ENCODE measurements around the gene BTBD3. TPM values are rescaled to one million over a fixed set of nuclear protein-coding genes. Genes with fewer than 3 reads are reported as not detected.

The BTBD3 gene
- total RNA-seq = 1 to 10 TPM; 3.7 to 4.3 TPM

GRCh38 chr20:11917663-11918062 is at the start of gene BTBD3:
TSS of gene BTBD3 (plus strand) at chr20:11917893. CDS start at chr20:11918276, 383 bp downstream.
- Mint-ChIP-seq H3K27ac (no peak within 1 kb of the TSS), H3K4me1 (ENCODE audit: low read depth) (no peaks in the 10 kb centered on the region), H3K36me3 (ENCODE audit: low read depth) (no peaks in the 10 kb centered on the region), H3K9me3 (ENCODE audit: insufficient read depth) (no peaks in the 10 kb centered on the region), H3K4me3 (no peak within 1 kb of the TSS), H3K27me3 (ENCODE audit: low read depth) (no peaks in the 10 kb centered on the region)
- DNase-seq (no peak), ATAC-seq (no peak)
- ChIA-PET POLR2A (no interaction called here), CTCF (no interaction called here)

GRCh38 chr20:11869641-11870040 is 48.1 kb upstream of the BTBD3 start:
- Mint-ChIP-seq H3K36me3 (ENCODE audit: low read depth) (no peaks in the 10 kb centered on the region), H3K4me1 (ENCODE audit: low read depth) (no peaks in the 10 kb centered on the region), H3K9me3 (ENCODE audit: insufficient read depth) (no peaks in the 10 kb centered on the region), H3K4me3 (no peak overlapping the region), H3K27me3 (ENCODE audit: low read depth) (no peaks in the 10 kb centered on the region), H3K27ac (no peak overlapping the region)
- CTCF ChIA-PET = no interaction called here
- ATAC-seq (no peak), DNase-seq (no peak)
- POLR2A ChIA-PET = no interaction called here

- no peaks in the 10 kb centered on the region for H3K36me3 Mint-ChIP-seq (ENCODE audit: low read depth)
- no peak for ATAC-seq
- DNase-seq = no peak
- H3K9me3 Mint-ChIP-seq (ENCODE audit: insufficient read depth) = no peaks in the 10 kb centered on the region
- H3K4me3 Mint-ChIP-seq = no peak overlapping the region
- H3K27ac Mint-ChIP-seq = no peak overlapping the region
- H3K27me3 Mint-ChIP-seq (ENCODE audit: low read depth) = no peaks in the 10 kb centered on the region
- CTCF ChIA-PET = no interaction called here
- no peaks in the 10 kb centered on the region for H3K4me1 Mint-ChIP-seq (ENCODE audit: low read depth)
- POLR2A ChIA-PET = no interaction called here
Observed at GRCh38 chr20:11870411-11870810, 47.3 kb upstream of the BTBD3 start.

GRCh38 chr20:11876555-11876954 is 41.1 kb upstream of the BTBD3 start:
- H3K27me3 Mint-ChIP-seq (ENCODE audit: low read depth) = no peaks in the 10 kb centered on the region
- CTCF ChIA-PET = no interaction called here
- H3K27ac Mint-ChIP-seq = no peak overlapping the region
- no peak overlapping the region for H3K4me3 Mint-ChIP-seq
- H3K36me3 Mint-ChIP-seq (ENCODE audit: low read depth) = no peaks in the 10 kb centered on the region
- POLR2A ChIA-PET = no interaction called here
- no peaks in the 10 kb centered on the region for H3K4me1 Mint-ChIP-seq (ENCODE audit: low read depth)
- DNase-seq = no peak
- H3K9me3 Mint-ChIP-seq (ENCODE audit: insufficient read depth) = no peaks in the 10 kb centered on the region
- ATAC-seq = no peak

- no peaks in the 10 kb centered on the region for H3K4me1 Mint-ChIP-seq (ENCODE audit: low read depth)
- H3K27ac Mint-ChIP-seq = no peak overlapping the region
- no peaks in the 10 kb centered on the region for H3K36me3 Mint-ChIP-seq (ENCODE audit: low read depth)
- CTCF ChIA-PET = no interaction called here
- ATAC-seq (no peak), DNase-seq (no peak)
- POLR2A ChIA-PET = no interaction called here
- H3K9me3 Mint-ChIP-seq (ENCODE audit: insufficient read depth) = no peaks in the 10 kb centered on the region
- H3K4me3 Mint-ChIP-seq = no peak overlapping the region
- no peaks in the 10 kb centered on the region for H3K27me3 Mint-ChIP-seq (ENCODE audit: low read depth)
Observed at GRCh38 chr20:11880680-11881079, 37.0 kb upstream of the BTBD3 start.

- Mint-ChIP-seq H3K36me3 (ENCODE audit: low read depth) (no peaks in the 10 kb centered on the region), H3K4me3 (no peak overlapping the region), H3K9me3 (ENCODE audit: insufficient read depth) (no peaks in the 10 kb centered on the region), H3K27me3 (ENCODE audit: low read depth) (no peaks in the 10 kb centered on the region), H3K27ac (no peak overlapping the region), H3K4me1 (ENCODE audit: low read depth) (no peaks in the 10 kb centered on the region)
- ATAC-seq (no peak), DNase-seq (no peak)
- ChIA-PET POLR2A (no interaction called here), CTCF (no interaction called here)
Observed at GRCh38 chr20:11881449-11881848, 36.2 kb upstream of the BTBD3 start.

GRCh38 chr20:11882651-11883050 is 35.0 kb upstream of the BTBD3 start:
- no peaks in the 10 kb centered on the region for H3K27me3 Mint-ChIP-seq (ENCODE audit: low read depth)
- POLR2A ChIA-PET = no interaction called here
- H3K4me3 Mint-ChIP-seq = no peak overlapping the region
- no peaks in the 10 kb centered on the region for H3K36me3 Mint-ChIP-seq (ENCODE audit: low read depth)
- H3K4me1 Mint-ChIP-seq (ENCODE audit: low read depth) = no peaks in the 10 kb centered on the region
- H3K27ac Mint-ChIP-seq = no peak overlapping the region
- CTCF ChIA-PET = no interaction called here
- no peak for DNase-seq
- H3K9me3 Mint-ChIP-seq (ENCODE audit: insufficient read depth) = no peaks in the 10 kb centered on the region
- ATAC-seq = no peak

- ATAC-seq (no peak), DNase-seq (no peak)
- H3K4me3 Mint-ChIP-seq = no peak overlapping the region
- H3K4me1 Mint-ChIP-seq (ENCODE audit: low read depth) = peaks cover 21% of the 10 kb centered on the region
- H3K27ac Mint-ChIP-seq = no peak overlapping the region
- ChIA-PET CTCF (no interaction called here), POLR2A (no interaction called here)
- no peaks in the 10 kb centered on the region for H3K36me3 Mint-ChIP-seq (ENCODE audit: low read depth)
- peaks cover 21% of the 10 kb centered on the region for H3K27me3 Mint-ChIP-seq (ENCODE audit: low read depth)
- H3K9me3 Mint-ChIP-seq (ENCODE audit: insufficient read depth) = no peaks in the 10 kb centered on the region
Observed at GRCh38 chr20:11888648-11889047, 29.0 kb upstream of the BTBD3 start.

- DNase-seq (peak; percentile 58), ATAC-seq (peak; percentile 69)
- Mint-ChIP-seq H3K4me1 (ENCODE audit: low read depth) (peaks cover 21% of the 10 kb centered on the region), H3K27ac (peak overlapping the region; percentile 62), H3K27me3 (ENCODE audit: low read depth) (peaks cover 21% of the 10 kb centered on the region), H3K36me3 (ENCODE audit: low read depth) (no peaks in the 10 kb centered on the region), H3K4me3 (peak overlapping the region; percentile 73), H3K9me3 (ENCODE audit: insufficient read depth) (no peaks in the 10 kb centered on the region)
- CTCF ChIA-PET = no interaction called here
- POLR2A ChIA-PET = no interaction called here
Observed at GRCh38 chr20:11890331-11891076, 27.2 kb upstream of the BTBD3 start.

- ChIA-PET CTCF (no interaction called here), POLR2A (no interaction called here)
- Mint-ChIP-seq H3K4me3 (peak overlapping the region; percentile 70), H3K4me1 (ENCODE audit: low read depth) (peaks cover 21% of the 10 kb centered on the region), H3K27ac (no peak overlapping the region), H3K36me3 (ENCODE audit: low read depth) (no peaks in the 10 kb centered on the region), H3K9me3 (ENCODE audit: insufficient read depth) (no peaks in the 10 kb centered on the region), H3K27me3 (ENCODE audit: low read depth) (peaks cover 21% of the 10 kb centered on the region)
- DNase-seq (peak; percentile 26), ATAC-seq (peak; percentile 35)
Observed at GRCh38 chr20:11891077-11891775, 26.5 kb upstream of the BTBD3 start.

GRCh38 chr20:11891776-11892545 is 25.7 kb upstream of the BTBD3 start:
- H3K4me1 Mint-ChIP-seq (ENCODE audit: low read depth) = peaks cover 21% of the 10 kb centered on the region
- POLR2A ChIA-PET = no interaction called here
- DNase-seq (peak; percentile 69), ATAC-seq (peak; percentile 62)
- CTCF ChIA-PET = no interaction called here
- H3K4me3 Mint-ChIP-seq = peak overlapping the region; percentile 70
- no peaks in the 10 kb centered on the region for H3K9me3 Mint-ChIP-seq (ENCODE audit: insufficient read depth)
- H3K36me3 Mint-ChIP-seq (ENCODE audit: low read depth) = no peaks in the 10 kb centered on the region
- peaks cover 21% of the 10 kb centered on the region for H3K27me3 Mint-ChIP-seq (ENCODE audit: low read depth)
- no peak overlapping the region for H3K27ac Mint-ChIP-seq

GRCh38 chr20:11894062-11894461 is 23.6 kb upstream of the BTBD3 start:
- ChIA-PET CTCF (no interaction called here), POLR2A (no interaction called here)
- H3K27ac Mint-ChIP-seq = no peak overlapping the region
- no peaks in the 10 kb centered on the region for H3K9me3 Mint-ChIP-seq (ENCODE audit: insufficient read depth)
- DNase-seq (no peak), ATAC-seq (no peak)
- peaks cover 19% of the 10 kb centered on the region for H3K27me3 Mint-ChIP-seq (ENCODE audit: low read depth)
- H3K4me3 Mint-ChIP-seq = no peak overlapping the region
- no peaks in the 10 kb centered on the region for H3K36me3 Mint-ChIP-seq (ENCODE audit: low read depth)
- peaks cover 21% of the 10 kb centered on the region for H3K4me1 Mint-ChIP-seq (ENCODE audit: low read depth)

Data from activated CD8-positive, alpha-beta T cell treated with anti-CD3 and anti-CD28 coated beads, Interleukin-2, amount 10 ng/mL, durations not matched to agents 7 days and 5 days (primary cell).